ENCODE results near the gene SOHLH1.

The SOHLH1 gene

GRCh38 chr9:135699440-135699839 lies at the start of gene SOHLH1:
SOHLH1 (minus strand) TSS chr9:135699481; CDS start chr9:135699467, 14 bp downstream.
- Histone ChIP-seq H3K79me2 (ENCODE audit: control insufficient read depth, low read length) (no peaks in the 10 kb centered on the region), H3K4me2 (ENCODE audit: low read length) (no peak within 1 kb of the TSS), H3K9me3 (ENCODE audit: control insufficient read depth, insufficient read depth, low read length) (no peaks in the 10 kb centered on the region), H3K9me2 (replicated peaks; ENCODE audit: control insufficient read depth, low read length) (no peaks in the 10 kb centered on the region), H3K4me1 (ENCODE audit: control insufficient read depth, low read length) (no peaks in the 10 kb centered on the region), H3K27ac (ENCODE audit: low read depth, low read length) (no peak within 1 kb of the TSS), H3K4me3 (ENCODE audit: low read length) (no peak within 1 kb of the TSS), H3K36me3 (ENCODE audit: control insufficient read depth, low read length) (no peaks in the 10 kb centered on the region), H4K20me1 (ENCODE audit: control insufficient read depth, insufficient read depth, low read depth, low read length) (no peaks in the 10 kb centered on the region), H3F3A (ENCODE audit: control insufficient read depth, insufficient read depth) (no peaks in the 10 kb centered on the region), H3K27me3 (ENCODE audit: control insufficient read depth, low read length) (no peaks in the 10 kb centered on the region)
- TF ChIP-seq EZH2phosphoT487 (IDR thresholded peaks at IDR 0.05; ENCODE audit: borderline replicate concordance, low read length) (no peak), CTCF (IDR thresholded peaks at IDR 0.05; ENCODE audit: low read depth, low read length, poor library complexity, severe bottlenecking) (no peak)

GRCh38 chr9:135748676-135749075 lies 49.4 kb upstream of the SOHLH1 start:
- no peak overlapping the region for H3K4me3 ChIP-seq (ENCODE audit: low read length)
- H3K36me3 ChIP-seq (ENCODE audit: control insufficient read depth, low read length): no peaks in the 10 kb centered on the region
- H3K9me3 ChIP-seq (ENCODE audit: control insufficient read depth, insufficient read depth, low read length): no peaks in the 10 kb centered on the region
- no peaks in the 10 kb centered on the region for H3K79me2 ChIP-seq (ENCODE audit: control insufficient read depth, low read length)
- H3K9me2 ChIP-seq (replicated peaks; ENCODE audit: control insufficient read depth, low read length): no peaks in the 10 kb centered on the region
- TF ChIP-seq EZH2phosphoT487 (IDR thresholded peaks at IDR 0.05; ENCODE audit: borderline replicate concordance, low read length) (no peak), CTCF (IDR thresholded peaks at IDR 0.05; ENCODE audit: low read depth, low read length, poor library complexity, severe bottlenecking) (no peak)
- no peaks in the 10 kb centered on the region for H3K27me3 ChIP-seq (ENCODE audit: control insufficient read depth, low read length)
- H3K4me1 ChIP-seq (ENCODE audit: control insufficient read depth, low read length): no peaks in the 10 kb centered on the region
- H4K20me1 ChIP-seq (ENCODE audit: control insufficient read depth, insufficient read depth, low read depth, low read length): no peaks in the 10 kb centered on the region
- H3K27ac ChIP-seq (ENCODE audit: low read depth, low read length): no peak overlapping the region
- H3F3A ChIP-seq (ENCODE audit: control insufficient read depth, insufficient read depth): no peaks in the 10 kb centered on the region
- H3K4me2 ChIP-seq (ENCODE audit: low read length): no peak overlapping the region

GRCh38 chr9:135747311-135747710 lies 48.0 kb upstream of the SOHLH1 start:
- Histone ChIP-seq H3K9me3 (ENCODE audit: control insufficient read depth, insufficient read depth, low read length) (no peaks in the 10 kb centered on the region), H3F3A (ENCODE audit: control insufficient read depth, insufficient read depth) (no peaks in the 10 kb centered on the region), H3K27ac (ENCODE audit: low read depth, low read length) (no peak overlapping the region), H3K27me3 (ENCODE audit: control insufficient read depth, low read length) (no peaks in the 10 kb centered on the region), H4K20me1 (ENCODE audit: control insufficient read depth, insufficient read depth, low read depth, low read length) (no peaks in the 10 kb centered on the region), H3K79me2 (ENCODE audit: control insufficient read depth, low read length) (no peaks in the 10 kb centered on the region), H3K4me1 (ENCODE audit: control insufficient read depth, low read length) (no peaks in the 10 kb centered on the region), H3K4me2 (ENCODE audit: low read length) (no peak overlapping the region), H3K9me2 (replicated peaks; ENCODE audit: control insufficient read depth, low read length) (no peaks in the 10 kb centered on the region), H3K4me3 (ENCODE audit: low read length) (no peak overlapping the region), H3K36me3 (ENCODE audit: control insufficient read depth, low read length) (no peaks in the 10 kb centered on the region)
- TF ChIP-seq EZH2phosphoT487 (IDR thresholded peaks at IDR 0.05; ENCODE audit: borderline replicate concordance, low read length) (no peak), CTCF (IDR thresholded peaks at IDR 0.05; ENCODE audit: low read depth, low read length, poor library complexity, severe bottlenecking) (no peak)

- Histone ChIP-seq H3F3A (ENCODE audit: control insufficient read depth, insufficient read depth) (no peaks in the 10 kb centered on the region), H3K79me2 (ENCODE audit: control insufficient read depth, low read length) (no peaks in the 10 kb centered on the region), H3K27ac (ENCODE audit: low read depth, low read length) (no peak overlapping the region), H3K9me3 (ENCODE audit: control insufficient read depth, insufficient read depth, low read length) (no peaks in the 10 kb centered on the region), H4K20me1 (ENCODE audit: control insufficient read depth, insufficient read depth, low read depth, low read length) (no peaks in the 10 kb centered on the region), H3K4me3 (ENCODE audit: low read length) (no peak overlapping the region), H3K4me1 (ENCODE audit: control insufficient read depth, low read length) (no peaks in the 10 kb centered on the region), H3K27me3 (ENCODE audit: control insufficient read depth, low read length) (no peaks in the 10 kb centered on the region), H3K9me2 (replicated peaks; ENCODE audit: control insufficient read depth, low read length) (no peaks in the 10 kb centered on the region), H3K4me2 (ENCODE audit: low read length) (no peak overlapping the region), H3K36me3 (ENCODE audit: control insufficient read depth, low read length) (no peaks in the 10 kb centered on the region)
- TF ChIP-seq EZH2phosphoT487 (IDR thresholded peaks at IDR 0.05; ENCODE audit: borderline replicate concordance, low read length) (no peak), CTCF (IDR thresholded peaks at IDR 0.05; ENCODE audit: low read depth, low read length, poor library complexity, severe bottlenecking) (no peak)
These were observed 47.3 kb upstream of the SOHLH1 start for GRCh38 chr9:135746565-135746964.

Measured in DOHH2 (cell line).